IPS-15b (cell line): Measurements from ENCODE around the gene SYT15.

Experiments
- H3K27me3 ChIP-seq: one replicate; pipeline ENCODE4 v1.6.1; 2013; ENCODE audit warnings: low read length; ENCODE audit not compliant: control insufficient read depth, insufficient read depth
- H3K36me3 ChIP-seq: one replicate; pipeline ENCODE4 v1.6.1; 2013; ENCODE audit warnings: low read length; ENCODE audit not compliant: control insufficient read depth, insufficient read depth
- H3K4me1 ChIP-seq: one replicate; pipeline ENCODE4 v1.6.1; 2013; ENCODE audit warnings: mild to moderate bottlenecking, low read length; ENCODE audit not compliant: control insufficient read depth, insufficient read depth
- H3K4me3 ChIP-seq: one replicate; pipeline ENCODE4 v1.5.1; 2013; ENCODE audit warnings: low read depth, low read length
- H3K9ac ChIP-seq: one replicate; pipeline ENCODE4 v1.6.1; 2013; ENCODE audit warnings: low read depth, mild to moderate bottlenecking, low read length
- H3K9me3 ChIP-seq: one replicate; pipeline ENCODE4 v1.6.1; 2013; ENCODE audit warnings: mild to moderate bottlenecking, low read length; ENCODE audit not compliant: control insufficient read depth, insufficient read depth

Gene SYT15

DNA sequence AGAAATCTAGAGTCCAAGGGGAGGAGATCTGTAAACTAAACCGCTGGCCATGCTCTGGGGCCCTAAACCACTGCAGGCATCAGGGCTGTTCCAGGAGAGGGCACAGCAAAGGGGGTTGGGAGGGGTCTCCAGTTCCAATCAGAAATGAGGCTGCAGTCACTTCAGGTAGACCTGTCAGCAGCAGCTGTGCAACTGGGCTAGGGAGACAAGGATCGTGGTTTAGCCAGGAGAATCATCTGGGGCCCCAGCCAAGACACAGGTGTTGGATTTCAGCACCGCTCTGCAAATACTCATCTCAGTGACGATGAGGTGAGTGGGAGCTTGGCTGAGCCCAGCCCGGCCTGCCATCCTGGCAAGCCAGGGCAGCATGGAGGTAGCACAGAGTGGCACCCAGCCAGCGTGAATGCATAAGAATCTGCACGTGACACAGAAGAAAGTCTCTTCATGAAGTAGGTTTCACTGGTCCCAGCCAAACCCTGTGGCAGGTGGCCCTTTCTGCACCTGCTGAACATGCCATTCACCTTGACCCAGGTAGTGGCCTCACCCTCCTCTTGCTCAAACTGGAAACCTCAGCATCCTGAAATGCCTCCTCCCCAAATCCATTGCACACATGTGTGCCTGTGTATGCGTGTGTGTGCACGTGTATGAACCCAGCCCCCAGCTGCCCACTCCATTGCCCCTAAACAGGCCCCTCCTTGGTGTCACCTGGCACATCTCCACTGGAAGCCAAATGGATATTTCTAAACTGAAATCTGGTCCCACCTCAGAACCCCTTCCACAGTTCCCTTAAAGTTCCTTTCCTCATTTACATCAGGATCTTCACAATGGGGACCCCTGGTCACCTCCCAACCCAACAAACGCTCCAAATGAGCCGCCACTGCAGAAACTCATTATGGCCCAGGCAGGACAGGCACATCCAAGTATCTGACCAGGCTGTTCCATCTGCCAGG lies 32.1 kb upstream of the SYT15 start:
- H3K9ac ChIP-seq, result peak overlapping the region; percentile 8
- peaks cover 27% of the 10 kb centered on the region for H3K36me3 ChIP-seq
- no peak overlapping the region for H3K4me3 ChIP-seq
- H3K27me3 ChIP-seq, result no peaks in the 10 kb centered on the region
- no peaks in the 10 kb centered on the region for H3K9me3 ChIP-seq
- peaks cover 3% of the 10 kb centered on the region for H3K4me1 ChIP-seq

DNA sequence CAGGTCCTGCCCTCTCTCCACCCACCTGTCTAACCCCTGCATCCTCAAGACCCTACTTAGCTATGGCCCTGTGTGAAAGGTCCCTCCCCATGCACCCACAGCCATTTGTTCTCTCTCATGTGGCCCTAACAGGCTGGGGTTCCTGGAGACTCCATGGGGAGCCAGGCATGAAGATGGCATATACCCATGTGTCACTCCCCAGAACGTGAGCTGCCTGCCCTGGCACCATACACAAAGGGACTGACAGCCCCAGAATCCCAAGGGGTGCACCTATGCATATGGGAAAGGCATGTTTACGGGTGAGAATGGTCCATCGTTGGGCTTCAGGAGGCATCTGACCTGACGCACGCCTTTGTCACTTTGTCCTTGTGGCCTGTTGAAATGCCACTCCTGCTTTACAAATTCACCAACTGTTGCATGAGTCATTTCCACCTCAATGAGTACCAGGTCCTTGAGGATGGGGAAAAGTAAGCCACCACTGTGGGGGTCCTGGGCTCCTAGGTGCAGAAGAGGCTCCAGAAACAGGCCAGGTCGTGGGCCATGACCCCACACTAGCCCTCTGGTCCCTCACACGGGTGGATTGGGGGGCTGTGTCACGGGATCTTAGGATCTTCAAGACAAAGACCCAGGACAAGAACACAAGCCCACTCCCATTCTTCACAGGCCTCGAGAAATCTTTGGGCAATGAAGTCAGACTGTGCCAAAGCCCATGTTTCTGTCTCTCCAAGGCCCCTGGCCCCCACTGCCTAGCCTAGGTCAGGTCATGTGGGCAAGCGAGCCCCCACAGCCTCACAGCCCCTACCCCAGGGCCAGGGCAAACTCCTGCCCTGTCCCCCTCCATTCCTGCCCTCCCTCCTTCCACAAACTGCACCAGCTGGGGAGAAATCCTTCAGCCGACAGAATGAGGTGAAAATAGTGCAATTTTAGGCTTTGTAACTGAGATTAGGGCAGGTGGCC lies 31.1 kb upstream of the SYT15 start:
- Histone ChIP-seq H3K36me3 (peaks cover 35% of the 10 kb centered on the region), H3K4me3 (no peak overlapping the region), H3K9ac (peak overlapping the region; percentile 18), H3K27me3 (no peaks in the 10 kb centered on the region), H3K9me3 (no peaks in the 10 kb centered on the region), H3K4me1 (no peaks in the 10 kb centered on the region)

DNA sequence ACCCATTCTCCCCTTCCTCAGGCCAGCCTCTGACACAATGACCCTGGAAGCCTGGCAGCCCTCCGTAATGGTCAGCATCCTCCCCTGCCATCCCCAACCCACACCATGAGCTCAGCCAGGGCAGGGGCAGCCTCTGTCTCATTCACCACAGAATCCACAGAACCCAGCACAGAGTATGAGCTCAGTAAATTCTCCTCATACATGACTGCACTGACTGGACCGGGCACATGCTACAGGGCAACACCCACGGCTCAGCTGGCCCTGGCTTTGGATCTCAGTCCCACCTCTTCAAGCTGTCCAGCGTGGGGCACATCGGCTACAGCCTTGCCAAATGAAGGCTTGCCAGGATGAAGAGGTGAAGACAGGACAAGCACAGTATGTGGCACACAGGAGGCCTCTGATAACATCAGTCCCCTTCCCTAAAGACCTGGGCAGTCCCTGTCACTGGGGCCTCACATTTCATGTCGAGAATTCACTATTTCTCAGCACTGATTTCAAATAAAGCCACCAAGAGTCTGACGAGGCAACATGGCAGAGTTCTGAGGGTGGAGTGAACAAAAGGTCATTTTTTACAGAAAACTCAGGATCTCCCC lies 30.3 kb upstream of the SYT15 start:
- H3K27me3 ChIP-seq, result no peaks in the 10 kb centered on the region
- no peak overlapping the region for H3K4me3 ChIP-seq
- no peak overlapping the region for H3K9ac ChIP-seq
- H3K36me3 ChIP-seq, result peaks cover 37% of the 10 kb centered on the region
- no peaks in the 10 kb centered on the region for H3K9me3 ChIP-seq
- no peaks in the 10 kb centered on the region for H3K4me1 ChIP-seq

DNA sequence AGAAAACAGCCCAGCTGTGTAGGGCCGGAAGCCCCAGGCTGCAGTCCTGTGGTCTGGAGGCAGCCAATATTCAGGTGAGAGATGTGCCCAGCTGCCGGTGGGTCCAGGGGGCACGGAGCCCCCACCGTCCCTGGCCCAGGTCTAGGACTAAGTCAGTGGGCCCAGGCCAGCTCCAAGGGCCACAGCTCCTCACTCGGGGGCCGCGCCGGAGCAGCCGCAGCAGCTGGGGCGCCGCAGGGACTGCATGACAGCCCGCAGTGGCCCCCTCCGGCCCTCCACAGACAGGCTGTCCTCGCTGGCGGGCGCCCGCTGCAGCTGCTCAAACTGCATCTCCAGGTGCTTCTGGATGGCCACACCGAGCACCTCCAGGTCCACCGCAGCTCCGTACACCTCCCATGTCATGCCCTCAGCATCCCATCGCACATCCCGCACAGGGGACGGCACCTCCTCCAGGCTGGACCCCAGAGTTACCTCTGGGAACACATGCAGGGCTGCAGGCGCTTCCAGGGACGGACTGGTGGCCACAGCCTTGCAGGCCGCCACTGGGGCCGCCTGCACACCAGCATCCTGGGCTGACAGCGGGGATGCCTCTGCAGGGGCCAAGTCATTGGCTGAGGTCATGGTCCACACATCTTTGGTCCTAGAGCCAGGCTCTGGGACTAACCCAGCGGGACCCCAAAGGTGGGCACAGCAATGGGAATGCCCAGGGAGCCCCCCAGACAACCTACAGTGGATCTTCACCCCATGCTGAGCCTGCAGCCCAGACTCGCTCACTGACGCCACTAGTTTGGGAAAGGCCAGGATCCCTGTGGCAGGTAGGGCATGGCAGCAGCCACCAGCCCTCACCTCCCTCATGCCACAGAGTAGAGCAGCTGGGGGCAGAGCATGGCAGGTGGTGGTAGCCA lies 29.5 kb upstream of the SYT15 start:
- no peaks in the 10 kb centered on the region for H3K4me1 ChIP-seq
- H3K27me3 ChIP-seq, result no peaks in the 10 kb centered on the region
- H3K4me3 ChIP-seq, result no peak overlapping the region
- H3K36me3 ChIP-seq, result peaks cover 37% of the 10 kb centered on the region
- H3K9me3 ChIP-seq, result no peaks in the 10 kb centered on the region
- H3K9ac ChIP-seq, result no peak overlapping the region

DNA sequence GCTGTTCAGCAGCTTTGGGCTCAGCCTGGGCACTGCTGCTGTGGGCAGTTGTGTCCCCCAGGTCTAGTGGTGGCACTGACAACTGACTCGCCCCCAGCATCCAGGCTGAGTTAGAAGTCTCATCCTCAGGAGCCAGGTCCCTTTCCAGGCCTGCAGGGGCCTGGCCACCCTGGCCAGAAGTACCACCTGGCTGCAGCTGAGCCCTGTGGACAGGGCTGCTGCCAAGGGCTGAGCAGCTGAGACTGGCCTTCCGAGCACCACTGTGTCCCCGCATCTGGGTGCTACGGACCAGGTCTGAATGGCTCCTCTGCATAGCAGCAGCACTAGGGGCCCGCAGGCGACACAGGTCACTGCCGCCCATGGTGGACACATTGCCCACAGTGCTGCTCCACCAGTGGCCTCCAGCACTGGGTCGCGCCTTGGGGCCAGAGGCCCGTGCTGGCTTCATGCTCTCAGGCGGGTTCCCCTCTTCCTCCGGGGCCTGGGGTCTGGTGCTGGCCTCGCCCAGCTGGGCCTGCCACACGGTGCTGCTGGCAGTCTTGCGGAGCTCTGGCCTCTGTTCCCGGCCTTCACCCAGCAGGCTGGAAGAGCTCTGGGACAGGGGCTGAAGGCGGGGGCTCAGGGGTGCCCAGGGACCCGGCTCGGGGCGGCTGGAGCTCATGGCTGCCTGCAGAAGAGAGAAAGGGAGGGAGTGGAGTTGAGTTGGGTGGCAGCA lies 28.7 kb upstream of the SYT15 start:
- Histone ChIP-seq H3K9ac (no peak overlapping the region), H3K9me3 (no peaks in the 10 kb centered on the region), H3K4me3 (no peak overlapping the region), H3K27me3 (peaks cover 4% of the 10 kb centered on the region), H3K36me3 (peaks cover 37% of the 10 kb centered on the region), H3K4me1 (peaks cover under 1% of the 10 kb centered on the region)

DNA sequence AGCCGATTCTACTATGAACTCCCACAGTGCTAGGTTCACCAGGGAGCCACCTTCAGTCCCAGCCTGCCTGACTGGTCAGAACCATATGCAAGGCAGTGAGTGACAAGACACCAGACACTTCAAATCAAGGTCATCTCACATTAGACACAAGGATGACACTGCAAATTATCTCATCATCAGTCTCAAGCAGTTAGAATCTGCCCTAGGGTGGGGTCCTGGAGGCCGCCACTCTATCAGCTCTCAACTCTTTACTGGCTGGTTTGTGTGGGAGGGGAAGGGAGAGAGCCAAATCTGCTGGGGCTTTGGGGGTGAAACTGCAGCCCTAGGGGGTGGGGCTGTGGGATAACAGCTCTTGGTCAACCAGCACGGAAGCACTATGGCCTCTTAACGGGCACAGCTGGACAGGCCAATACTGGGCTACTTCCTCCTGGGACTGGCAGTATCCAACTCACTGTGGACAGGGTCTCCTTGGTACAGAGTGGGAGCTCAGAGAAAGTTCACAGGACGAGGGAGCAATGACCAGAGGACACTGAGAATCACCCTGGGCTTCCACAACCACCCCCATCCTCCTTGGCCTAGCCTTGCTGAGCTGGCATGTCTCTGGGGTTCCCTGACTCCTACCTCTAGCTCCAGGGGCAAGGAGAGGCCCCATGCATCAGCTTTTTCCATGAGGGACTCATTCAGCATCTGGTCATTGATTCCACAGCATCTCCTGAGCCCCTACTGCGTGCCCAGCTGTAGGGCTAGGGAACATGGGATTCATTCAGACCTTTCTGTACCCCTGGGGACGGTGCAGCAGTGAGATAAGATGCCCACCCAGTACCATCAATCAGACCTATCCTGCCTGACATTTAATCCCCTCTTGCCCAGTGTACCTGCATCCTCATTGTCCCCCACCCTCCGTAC lies 27.9 kb upstream of the SYT15 start:
- H3K27me3 ChIP-seq, result peaks cover 9% of the 10 kb centered on the region

DNA sequence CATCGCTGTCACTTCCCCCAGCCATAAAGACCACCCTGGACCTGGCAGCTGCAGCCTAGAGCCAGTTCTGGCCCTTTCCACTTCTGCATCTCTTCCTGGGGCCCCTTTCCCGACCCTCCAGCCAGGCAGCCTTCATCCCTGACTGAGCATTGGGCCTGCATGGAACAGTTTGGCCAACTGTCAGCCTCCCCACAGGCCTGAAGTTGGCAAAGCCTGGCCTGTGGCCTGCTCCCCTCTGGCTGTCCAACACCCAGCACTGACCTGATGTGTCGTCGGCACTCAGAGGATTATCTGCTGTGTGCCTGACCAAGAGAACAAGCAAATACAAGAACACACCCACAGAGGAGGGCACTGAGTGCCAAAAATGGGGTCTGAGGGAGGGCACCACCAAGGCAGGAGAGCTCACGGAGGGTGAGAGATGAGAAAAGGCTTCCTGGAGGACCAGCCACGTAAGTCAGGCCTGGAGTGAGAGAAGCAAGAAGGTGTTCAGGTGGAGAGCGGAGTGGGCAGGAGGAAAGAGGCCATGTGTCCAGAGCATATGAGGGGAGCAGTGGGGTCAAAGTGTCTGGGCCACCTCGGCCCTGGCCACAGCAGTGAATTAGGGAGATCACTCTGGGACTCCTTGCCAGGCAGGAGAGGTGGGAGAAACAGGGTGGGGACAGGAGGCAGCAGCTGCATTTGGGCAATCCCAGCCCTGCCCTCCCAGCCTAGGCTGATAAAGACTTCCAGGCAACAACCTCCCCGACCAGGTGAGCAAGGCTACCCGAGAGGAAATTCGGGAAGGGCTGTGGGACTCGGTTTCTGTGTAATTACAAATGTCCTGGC lies 27.0 kb upstream of the SYT15 start:
- Histone ChIP-seq H3K4me3 (no peak overlapping the region), H3K27me3 (peaks cover 9% of the 10 kb centered on the region), H3K9ac (peak overlapping the region; percentile 8), H3K9me3 (no peaks in the 10 kb centered on the region), H3K4me1 (peaks cover 5% of the 10 kb centered on the region), H3K36me3 (peaks cover 37% of the 10 kb centered on the region)

More for the DNA sequence above, 27.9 kb upstream of the SYT15 start:
- Histone ChIP-seq H3K9me3 (no peaks in the 10 kb centered on the region), H3K36me3 (peaks cover 37% of the 10 kb centered on the region), H3K9ac (peak overlapping the region; percentile 8), H3K4me3 (no peak overlapping the region), H3K4me1 (peaks cover 5% of the 10 kb centered on the region)

DNA sequence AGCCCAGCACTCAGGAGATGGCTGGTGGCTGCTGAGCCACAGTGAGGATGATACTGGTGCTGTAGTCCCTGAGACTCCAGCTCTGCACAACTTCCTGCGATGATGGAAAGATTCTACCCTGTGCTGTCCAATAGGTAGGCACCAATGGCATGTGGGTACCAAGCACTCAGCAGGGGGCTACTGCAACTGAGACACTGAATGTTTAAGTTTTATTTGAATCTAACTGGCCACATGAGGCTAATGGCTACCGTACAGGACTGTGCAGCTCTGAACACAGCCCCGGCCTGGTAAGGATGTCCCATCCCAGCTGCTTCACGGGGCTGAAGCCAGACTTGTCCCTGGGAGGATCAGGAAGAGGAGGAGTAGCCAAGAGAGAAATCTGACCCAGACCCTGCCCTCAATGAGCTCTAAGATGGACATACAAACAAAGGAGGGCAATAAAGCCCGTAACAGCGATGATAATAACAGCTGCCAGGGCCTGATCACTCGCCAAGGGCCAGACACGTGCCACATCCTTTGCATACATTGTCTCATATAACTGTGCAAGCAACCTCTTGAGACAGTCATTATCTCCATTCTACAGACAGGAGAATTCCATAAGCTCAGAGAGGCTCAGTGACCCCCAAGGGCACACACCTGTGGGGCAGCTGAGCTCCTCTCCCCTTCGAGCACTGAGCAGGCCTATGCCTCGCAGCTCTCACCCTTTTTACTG lies 26.2 kb upstream of the SYT15 start:
- Histone ChIP-seq H3K36me3 (peaks cover 37% of the 10 kb centered on the region), H3K9me3 (no peaks in the 10 kb centered on the region), H3K4me1 (peaks cover 8% of the 10 kb centered on the region), H3K9ac (no peak overlapping the region), H3K27me3 (peaks cover 17% of the 10 kb centered on the region), H3K4me3 (no peak overlapping the region)
